RWPE1 (cell line): ENCODE results near the gene NCKAP5.

ENCODE experiments used
- CTCF ChIA-PET: fragments of 350-600 bp; sonication (Branson Sonifier 250); formaldehyde crosslinking; extraction: SDS; loops from one replicate; lab custom pipeline; 2021; lab: Yijun Ruan, JAX
- POLR2A ChIA-PET: fragments of 400-600 bp; formaldehyde crosslinking; extraction: SDS; loops from one replicate; lab custom pipeline; 2020; ENCODE audit warnings: antibody characterized with exemption; ENCODE audit not compliant: low non-redundant PET; lab: Yijun Ruan, JAX
- DNase-seq: peaks from one replicate; pipeline ENCODE4 v3.0.0; 2012; ENCODE audit warnings: low spot score
- H3K27ac ChIP-seq: fragments of 450-650 bp; 2 replicates; pipeline ENCODE4 v1.5.1; 2017
- CTCF ChIP-seq: fragments of 450-650 bp; conservative IDR thresholded peaks from 2 replicates; pipeline ENCODE4 v1.5.1; 2017; ENCODE audit warnings: low read depth, mild to moderate bottlenecking

The NCKAP5 gene

GRCh38 chr2:133169274-133169912 is 398.9 kb downstream of the NCKAP5 start:
- CTCF ChIA-PET = interaction anchor here (0.6 kb wide), 1 partner anchor 745 kb away, joined by 3 read pairs; no protein-coding TSS in a partner anchor

GRCh38 chr2:133167990-133168389 is 400.3 kb downstream of the NCKAP5 start:
- CTCF ChIA-PET = no interaction called here

More at GRCh38 chr2:133169274-133169912, 398.9 kb downstream of the NCKAP5 start:
- POLR2A ChIA-PET = no interaction called here
- H3K27ac ChIP-seq = no peak overlapping the region
- no peak for TF ChIP-seq CTCF
- DNase-seq = no peak

GRCh38 chr2:133167223-133167622 is 401.0 kb downstream of the NCKAP5 start:
- DNase-seq = no peak
- no peak overlapping the region for H3K27ac ChIP-seq
- POLR2A ChIA-PET = no interaction called here
- no peak for TF ChIP-seq CTCF
- CTCF ChIA-PET = interaction anchor here (0.6 to 0.7 kb wide), 2 partner anchors 13 to 112 kb away, joined by 3 read pairs; no protein-coding TSS in a partner anchor

More at GRCh38 chr2:133167990-133168389, 400.3 kb downstream of the NCKAP5 start:
- POLR2A ChIA-PET = no interaction called here
- no peak overlapping the region for H3K27ac ChIP-seq
- DNase-seq = no peak
- TF ChIP-seq CTCF = no peak

- H3K27ac ChIP-seq = no peak overlapping the region
- TF ChIP-seq CTCF = no peak
- DNase-seq = no peak
- ChIA-PET CTCF (no interaction called here), POLR2A (no interaction called here)
These were observed 402.2 kb downstream of the NCKAP5 start for GRCh38 chr2:133166031-133166430.

- H3K27ac ChIP-seq = no peak overlapping the region
- CTCF ChIA-PET = no interaction called here
- DNase-seq = no peak
- no peak for TF ChIP-seq CTCF
- POLR2A ChIA-PET = no interaction called here
These were observed 405.2 kb downstream of the NCKAP5 start for GRCh38 chr2:133163111-133163510.

- no peak for DNase-seq
- CTCF ChIA-PET = no interaction called here
- POLR2A ChIA-PET = no interaction called here
- TF ChIP-seq CTCF = no peak
- no peak overlapping the region for H3K27ac ChIP-seq
These were observed 409.8 kb downstream of the NCKAP5 start for GRCh38 chr2:133158442-133158841.
